Fibroblast of skin of right biceps (primary cell): ENCODE measurements around the gene SLC2A13.
"Not testable (repeated sequence)": the region's sequence is repeated elsewhere in the genome, so short reads cannot be mapped to it uniquely, and the experiment has no call there.

Source experiments
- DNase-seq: peaks from one replicate; pipeline ENCODE4 v3.0.0-alpha.2; 2013

The SLC2A13 gene

GRCh38 chr12:40104461-40105264 is 1.2 kb downstream of the SLC2A13 start:
- DNase-seq: peak; percentile 2

GRCh38 chr12:40103043-40103442 is 2.8 kb downstream of the SLC2A13 start:
- DNase-seq: no peak

- no peak for DNase-seq
Observed at GRCh38 chr12:40101747-40102146, 4.1 kb downstream of the SLC2A13 start.

- no peak for DNase-seq
Observed at GRCh38 chr12:40099423-40099853, 6.4 kb downstream of the SLC2A13 start.

- DNase-seq: no peak
Observed at GRCh38 chr12:40098406-40099145, 7.3 kb downstream of the SLC2A13 start.

- no peak for DNase-seq
Observed at GRCh38 chr12:40093512-40093911, 12.4 kb downstream of the SLC2A13 start.

GRCh38 chr12:40086471-40086870 is 19.4 kb downstream of the SLC2A13 start:
- DNase-seq: no peak

GRCh38 chr12:40078266-40078665 is 27.6 kb downstream of the SLC2A13 start:
- peak; percentile 65 for DNase-seq

GRCh38 chr12:40075458-40075857 is 30.4 kb downstream of the SLC2A13 start:
- DNase-seq: no peak

- no peak for DNase-seq
Observed at GRCh38 chr12:40068416-40068815, 37.5 kb downstream of the SLC2A13 start.

- no peak for DNase-seq
Observed at GRCh38 chr12:40065636-40066035, 40.2 kb downstream of the SLC2A13 start.

- DNase-seq: no peak
Observed at GRCh38 chr12:40063414-40063813, 42.5 kb downstream of the SLC2A13 start.

GRCh38 chr12:40058721-40059190 is 47.1 kb downstream of the SLC2A13 start:
- peak; percentile 3 for DNase-seq

GRCh38 chr12:40056373-40056772 is 49.5 kb downstream of the SLC2A13 start:
- no peak for DNase-seq

- DNase-seq: no peak
Observed at GRCh38 chr12:40055776-40056175, 50.1 kb downstream of the SLC2A13 start.

- no peak for DNase-seq
Observed at GRCh38 chr12:40055228-40055579, 50.7 kb downstream of the SLC2A13 start.

- DNase-seq: peak; percentile 40
Observed at GRCh38 chr12:40054555-40055227, 51.2 kb downstream of the SLC2A13 start.

GRCh38 chr12:40049268-40049667 is 56.6 kb downstream of the SLC2A13 start:
- no peak for DNase-seq

- not testable (repeated sequence) for DNase-seq
Observed at GRCh38 chr12:40047002-40047401, 58.9 kb downstream of the SLC2A13 start.

GRCh38 chr12:40045656-40046055 is 60.2 kb downstream of the SLC2A13 start:
- DNase-seq: no peak

GRCh38 chr12:40044396-40044795 is 61.5 kb downstream of the SLC2A13 start:
- no peak for DNase-seq

GRCh38 chr12:40039598-40039997 is 66.3 kb downstream of the SLC2A13 start:
- DNase-seq: no peak

GRCh38 chr12:40038619-40039018 is 67.3 kb downstream of the SLC2A13 start:
- DNase-seq: no peak

- no peak for DNase-seq
Observed at GRCh38 chr12:40034712-40035111, 71.2 kb downstream of the SLC2A13 start.
